Measurements from ENCODE around the gene PHF21A.

DNA sequence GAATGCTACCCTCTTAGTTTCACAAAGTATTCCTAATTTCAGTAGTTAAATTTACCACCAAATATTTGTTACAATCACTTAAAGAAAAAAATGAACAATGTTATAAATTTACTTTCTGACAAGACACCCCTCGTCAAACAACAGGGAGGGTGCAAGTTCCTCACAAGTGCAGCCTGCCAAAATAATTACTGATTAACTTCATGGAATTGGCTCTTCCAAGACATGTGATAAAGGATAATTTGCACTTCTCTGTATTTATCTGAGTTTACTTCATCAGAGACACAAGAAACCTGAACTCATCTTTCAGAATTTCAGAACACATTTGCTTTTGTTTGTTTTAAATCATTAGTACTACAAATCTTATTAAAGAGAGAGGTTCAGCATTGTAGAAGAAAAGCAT is 132.3 kb downstream of the PHF21A start:
- TF ChIP-seq ZFP30 (CRISPR knock-in tag; IDR thresholded peaks at IDR 0.05) (no peak), ZNF8 (CRISPR knock-in tag; IDR thresholded peaks at IDR 0.05) (no peak), ZFP3 (CRISPR knock-in tag; IDR thresholded peaks at IDR 0.05) (no peak), TOX (CRISPR knock-in tag; IDR thresholded peaks at IDR 0.05; ENCODE audit: borderline replicate concordance) (no peak), CSRNP3 (CRISPR knock-in tag; IDR thresholded peaks at IDR 0.05) (no peak), PATZ1 (CRISPR knock-in tag; IDR thresholded peaks at IDR 0.05; ENCODE audit: borderline replicate concordance) (no peak), ZNF565 (CRISPR knock-in tag; conservative IDR thresholded peaks at IDR 0.05; ENCODE audit: low read depth) (no peak)
- TF ChIP-seq, protein P1, sequence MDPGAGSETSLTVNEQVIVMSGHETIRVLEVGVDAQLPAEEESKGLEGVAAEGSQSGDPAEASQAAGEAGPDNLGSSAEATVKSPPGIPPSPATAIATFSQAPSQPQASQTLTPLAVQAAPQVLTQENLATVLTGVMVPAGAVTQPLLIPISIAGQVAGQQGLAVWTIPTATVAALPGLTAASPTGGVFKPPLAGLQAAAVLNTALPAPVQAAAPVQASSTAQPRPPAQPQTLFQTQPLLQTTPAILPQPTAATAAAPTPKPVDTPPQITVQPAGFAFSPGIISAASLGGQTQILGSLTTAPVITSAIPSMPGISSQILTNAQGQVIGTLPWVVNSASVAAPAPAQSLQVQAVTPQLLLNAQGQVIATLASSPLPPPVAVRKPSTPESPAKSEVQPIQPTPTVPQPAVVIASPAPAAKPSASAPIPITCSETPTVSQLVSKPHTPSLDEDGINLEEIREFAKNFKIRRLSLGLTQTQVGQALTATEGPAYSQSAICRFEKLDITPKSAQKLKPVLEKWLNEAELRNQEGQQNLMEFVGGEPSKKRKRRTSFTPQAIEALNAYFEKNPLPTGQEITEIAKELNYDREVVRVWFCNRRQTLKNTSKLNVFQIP (CRISPR knock-in tag; IDR thresholded peaks at IDR 0.05; ENCODE audit: borderline replicate concordance, low read depth): no peak

Data from SK-N-SH treated with all-trans-retinoic acid at 6 μM for 48 hours (cell line).